Renal pelvis (tissue), 4 donors: ENCODE measurements around the gene GATB. TPM values are rescaled to one million over a fixed set of nuclear protein-coding genes. Genes with fewer than 3 reads are reported as not detected.

ENCODE experiments used
- DNase-seq: peaks from one replicate; pipeline ENCODE4 v3.0.0-alpha.2; 2013
- polyA plus RNA-seq, 3 donors: library from polyadenylated mRNA; unstranded; fragments of 120-200 nt; gene quantifications; one replicate each; pipeline ENCODE4 v1.2.1, GENCODE V29; 2013; ENCODE audit not compliant: insufficient read length in 3 of 3

The GATB gene
- polyA plus RNA-seq, 3 donors: 32.3 to 37.8 (median 34.6) TPM

GRCh38 chr4:151709071-151709470, 51.7 kb downstream of the GATB start:
- no peak for DNase-seq

GRCh38 chr4:151708100-151708499, 52.7 kb downstream of the GATB start:
- no peak for DNase-seq

GRCh38 chr4:151703401-151703800, 57.4 kb downstream of the GATB start:
- DNase-seq: no peak

GRCh38 chr4:151702256-151702655, 58.6 kb downstream of the GATB start:
- no peak for DNase-seq

GRCh38 chr4:151700566-151701316, 60.1 kb downstream of the GATB start:
- no peak for DNase-seq

GRCh38 chr4:151698213-151698612, 62.6 kb downstream of the GATB start:
- DNase-seq: no peak

- DNase-seq: no peak
Observed at GRCh38 chr4:151694961-151695720, 65.7 kb downstream of the GATB start.

GRCh38 chr4:151692821-151693673, 67.8 kb downstream of the GATB start:
- DNase-seq: no peak

- no peak for DNase-seq
Observed at GRCh38 chr4:151692443-151692782, 68.4 kb downstream of the GATB start.

- no peak for DNase-seq
Observed at GRCh38 chr4:151691639-151692442, 69.0 kb downstream of the GATB start.

- DNase-seq: no peak
Observed at GRCh38 chr4:151690876-151691275, 69.9 kb downstream of the GATB start.

GRCh38 chr4:151690164-151690870, 70.5 kb downstream of the GATB start:
- DNase-seq: no peak

GRCh38 chr4:151689211-151689991, 71.4 kb downstream of the GATB start:
- no peak for DNase-seq

- no peak for DNase-seq
Observed at GRCh38 chr4:151688785-151689043, 72.1 kb downstream of the GATB start.

GRCh38 chr4:151688003-151688784, 72.6 kb downstream of the GATB start:
- DNase-seq: no peak

- no peak for DNase-seq
Observed at GRCh38 chr4:151687021-151687640, 73.7 kb downstream of the GATB start.

GRCh38 chr4:151685303-151685702, 75.5 kb downstream of the GATB start:
- no peak for DNase-seq

- DNase-seq: no peak
Observed at GRCh38 chr4:151681085-151681484, 79.7 kb downstream of the GATB start.

GRCh38 chr4:151679231-151679630, 81.6 kb downstream of the GATB start:
- no peak for DNase-seq
